ENCODE data around the gene PLAAT2.

DNA sequence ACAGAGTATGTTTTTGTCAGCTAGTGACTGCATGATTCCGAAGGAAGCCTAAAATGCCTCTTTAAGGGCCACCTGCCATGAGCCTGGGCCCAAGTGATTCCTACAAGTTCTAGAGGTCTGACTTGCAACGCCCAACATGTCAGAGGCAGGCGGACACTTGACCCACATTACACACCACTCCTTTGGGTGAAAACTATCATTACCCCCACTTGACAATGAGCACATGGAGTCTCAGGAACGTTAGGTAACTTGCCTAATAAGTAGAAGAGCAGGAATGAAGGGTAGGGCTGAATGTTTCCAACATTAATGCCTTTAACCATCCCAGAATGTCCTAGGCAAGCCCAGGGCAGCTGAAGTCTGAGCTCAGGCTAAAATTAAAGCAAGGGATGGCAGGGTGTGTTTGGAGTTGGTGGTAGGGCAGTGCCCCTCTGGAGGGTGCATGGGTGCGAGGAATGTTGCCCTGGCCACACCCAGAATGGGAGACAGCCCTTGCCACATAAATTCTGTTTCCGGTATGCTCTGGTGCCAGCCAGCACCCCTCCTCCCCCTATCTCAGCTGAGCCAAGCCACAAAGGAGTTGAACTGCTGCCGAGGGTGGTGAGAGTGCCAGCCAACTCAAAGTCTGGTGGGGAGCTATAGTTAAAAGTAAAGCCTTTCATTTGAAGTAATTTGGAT, 2.5 kb downstream of the PLAAT2 start:
- no peak for TF ChIP-seq POLR2A (IDR thresholded peaks at IDR 0.05; ENCODE audit: low read depth, low read length)
- no peak for TF ChIP-seq TAF1 (IDR thresholded peaks at IDR 0.05; ENCODE audit: borderline replicate concordance, low read depth, low read length)
- no peak for TF ChIP-seq POLR2AphosphoS5 (IDR thresholded peaks at IDR 0.05; ENCODE audit: low read depth, low read length)

Data from GM12892 (cell line).